Measurements from ENCODE around the gene FANCL.
A peak's percentile ranks its signal among the peaks of the same experiment; 100 is the strongest.
"Not testable (repeated sequence)": the region's sequence is repeated elsewhere in the genome, so short reads cannot be mapped to it uniquely, and the experiment has no call there.

FANCL gene

DNA sequence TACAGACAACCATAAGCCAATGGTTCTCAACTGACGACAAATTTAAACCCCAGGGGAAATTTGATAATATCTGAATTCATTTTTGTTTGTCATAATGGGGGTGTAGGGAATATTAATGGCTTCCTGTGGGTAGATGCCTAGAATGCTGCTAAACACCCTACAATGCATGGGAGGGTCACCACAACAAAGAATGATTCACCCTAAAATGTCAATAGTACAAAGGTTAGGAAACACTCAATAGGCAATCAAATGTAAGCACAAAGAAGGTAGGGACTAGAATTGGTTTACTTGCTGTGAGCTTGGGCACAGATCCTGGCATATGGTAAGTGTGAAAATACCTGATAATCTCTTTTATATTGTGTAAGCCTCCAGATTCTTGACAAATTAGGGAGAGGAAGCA is 20.1 kb upstream of the FANCL start:
- no peak for DNase-seq (ENCODE audit: low read depth)
- TF ChIP-seq, protein P1, sequence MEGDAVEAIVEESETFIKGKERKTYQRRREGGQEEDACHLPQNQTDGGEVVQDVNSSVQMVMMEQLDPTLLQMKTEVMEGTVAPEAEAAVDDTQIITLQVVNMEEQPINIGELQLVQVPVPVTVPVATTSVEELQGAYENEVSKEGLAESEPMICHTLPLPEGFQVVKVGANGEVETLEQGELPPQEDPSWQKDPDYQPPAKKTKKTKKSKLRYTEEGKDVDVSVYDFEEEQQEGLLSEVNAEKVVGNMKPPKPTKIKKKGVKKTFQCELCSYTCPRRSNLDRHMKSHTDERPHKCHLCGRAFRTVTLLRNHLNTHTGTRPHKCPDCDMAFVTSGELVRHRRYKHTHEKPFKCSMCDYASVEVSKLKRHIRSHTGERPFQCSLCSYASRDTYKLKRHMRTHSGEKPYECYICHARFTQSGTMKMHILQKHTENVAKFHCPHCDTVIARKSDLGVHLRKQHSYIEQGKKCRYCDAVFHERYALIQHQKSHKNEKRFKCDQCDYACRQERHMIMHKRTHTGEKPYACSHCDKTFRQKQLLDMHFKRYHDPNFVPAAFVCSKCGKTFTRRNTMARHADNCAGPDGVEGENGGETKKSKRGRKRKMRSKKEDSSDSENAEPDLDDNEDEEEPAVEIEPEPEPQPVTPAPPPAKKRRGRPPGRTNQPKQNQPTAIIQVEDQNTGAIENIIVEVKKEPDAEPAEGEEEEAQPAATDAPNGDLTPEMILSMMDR (IDR thresholded peaks at IDR 0.05; ENCODE audit: insufficient read depth, low read depth, low read length, missing control alignments): no peak
- no peak overlapping the region for H3K4me3 ChIP-seq (ENCODE audit: low read length)

DNA sequence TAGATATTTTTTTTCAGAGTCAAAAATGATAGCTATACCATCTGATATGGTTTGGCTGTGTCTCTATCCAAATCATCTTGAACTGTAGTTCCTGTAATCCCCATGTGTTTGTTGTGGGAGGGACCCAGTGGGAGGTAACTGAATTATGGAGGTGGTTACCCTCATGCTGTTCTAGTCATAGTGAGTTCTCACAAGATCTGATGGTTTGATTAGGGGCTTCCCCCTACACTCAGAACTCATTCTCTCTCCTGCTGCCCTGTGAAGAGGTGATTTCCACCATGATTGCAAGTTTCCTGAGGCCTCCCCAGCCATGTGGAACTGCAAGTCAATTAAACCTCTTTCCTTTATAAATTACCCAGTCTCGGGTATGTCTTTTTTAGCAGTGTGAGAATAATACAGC is 17.3 kb upstream of the FANCL start:
- DNase-seq (ENCODE audit: low read depth); H3K4me3 ChIP-seq (ENCODE audit: low read length): not testable (repeated sequence)

- H3K4me3 ChIP-seq (ENCODE audit: low read length); DNase-seq (ENCODE audit: low read depth): not testable (repeated sequence)
These were observed 10.4 kb upstream of the FANCL start for GRCh38 chr2:58251331-58252201.

GRCh38 chr2:58241546-58241864 is 380 bp upstream of the FANCL start:
- TF ChIP-seq, protein P1 (IDR thresholded peaks at IDR 0.05; ENCODE audit: insufficient read depth, low read depth, low read length, missing control alignments): no peak
- no peak for DNase-seq (ENCODE audit: low read depth)
- peak overlapping the region; percentile 91 for H3K4me3 ChIP-seq (ENCODE audit: low read length)

DNA sequence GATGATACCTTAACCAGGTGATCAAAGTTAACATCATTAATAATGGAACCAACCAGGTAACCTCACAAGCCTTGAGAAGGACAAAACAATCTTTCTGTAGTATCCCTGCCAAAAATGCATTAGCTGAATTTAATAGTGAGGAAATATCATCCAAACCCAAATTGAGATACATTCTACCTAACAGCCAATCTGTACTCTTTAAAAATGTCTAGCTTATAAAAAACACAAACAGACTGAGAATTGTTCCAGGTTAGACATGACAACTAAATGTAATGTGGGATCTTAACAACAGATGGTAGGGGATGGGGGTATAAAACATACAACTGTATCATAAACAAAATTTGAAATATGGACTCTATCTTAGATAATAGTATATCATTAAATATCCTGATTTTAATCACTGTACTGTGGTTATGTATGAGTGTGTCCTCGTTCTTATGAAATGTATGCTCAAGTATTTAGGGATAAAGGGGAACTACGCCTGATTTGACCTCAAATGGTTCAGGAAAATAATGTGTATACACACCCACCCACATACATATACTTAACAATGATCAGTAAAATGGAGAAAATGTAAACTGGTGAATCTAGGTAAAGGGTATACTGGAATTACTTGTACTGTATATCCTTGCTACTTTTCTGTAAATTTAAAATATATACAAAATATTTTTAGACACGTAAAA is 1.7 kb downstream of the FANCL start:
- DNase-seq (ENCODE audit: low read depth): no peak
- no peak overlapping the region for H3K4me3 ChIP-seq (ENCODE audit: low read length)
- TF ChIP-seq, protein P1 (IDR thresholded peaks at IDR 0.05; ENCODE audit: insufficient read depth, low read depth, low read length, missing control alignments): no peak

GRCh38 chr2:58237741-58238140 is 3.4 kb downstream of the FANCL start:
- no peak overlapping the region for H3K4me3 ChIP-seq (ENCODE audit: low read length)
- TF ChIP-seq, protein P1 (IDR thresholded peaks at IDR 0.05; ENCODE audit: insufficient read depth, low read depth, low read length, missing control alignments): no peak
- DNase-seq (ENCODE audit: low read depth): no peak

DNA sequence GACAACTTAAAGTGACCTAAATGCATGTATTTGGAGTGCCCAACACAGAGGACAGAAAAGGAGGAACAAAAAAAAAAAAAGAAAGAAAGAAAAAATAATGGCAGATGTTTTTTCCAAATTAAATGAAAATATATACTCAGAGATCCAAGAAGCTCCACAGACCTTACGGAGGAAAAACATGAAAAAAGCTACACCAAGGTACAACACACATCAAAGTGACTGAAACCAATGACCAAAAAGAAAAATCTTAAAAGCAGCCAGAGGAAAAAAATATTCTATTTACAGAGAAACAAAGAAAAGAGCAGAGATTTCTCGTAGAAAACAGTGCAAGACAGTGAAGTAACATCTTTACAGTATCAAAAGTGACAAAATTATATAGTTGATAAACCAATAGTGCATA is 5.1 kb downstream of the FANCL start:
- no peak for DNase-seq (ENCODE audit: low read depth)
- H3K4me3 ChIP-seq (ENCODE audit: low read length): no peak overlapping the region
- TF ChIP-seq, protein P1 (IDR thresholded peaks at IDR 0.05; ENCODE audit: insufficient read depth, low read depth, low read length, missing control alignments): no peak

DNA sequence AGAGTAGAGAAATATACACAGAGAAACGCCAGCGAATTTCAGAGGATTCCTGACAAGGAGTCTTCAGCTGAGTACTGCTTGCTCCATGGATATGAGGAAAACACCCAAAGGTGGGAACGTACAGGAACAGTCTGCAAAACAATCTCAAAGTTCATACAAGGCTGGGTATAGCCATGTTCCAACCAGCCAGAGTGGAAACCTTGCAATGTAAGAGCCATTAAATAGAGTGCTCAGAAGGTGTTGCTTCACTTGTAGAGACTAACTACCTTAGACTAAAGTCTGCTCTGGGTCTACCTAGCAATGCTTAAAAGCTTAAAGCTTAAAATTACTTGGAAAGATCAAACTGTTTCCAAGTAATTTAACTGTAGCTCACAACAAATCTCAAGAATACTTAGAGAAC is 6.0 kb downstream of the FANCL start:
- DNase-seq (ENCODE audit: low read depth): no peak
- no peak overlapping the region for H3K4me3 ChIP-seq (ENCODE audit: low read length)
- TF ChIP-seq, protein P1 (IDR thresholded peaks at IDR 0.05; ENCODE audit: insufficient read depth, low read depth, low read length, missing control alignments): no peak
